A549 (cell line): ENCODE data around the gene TBC1D16. TPM values are rescaled to one million over a fixed set of nuclear protein-coding genes. Genes with fewer than 3 reads are reported as not detected.

Experiments
- ATAC-seq, 2 experiments: fragments of 200-7000 bp in 1 of 2; fragments of >200 bp in 1 of 2; cut with Nextera tagmentation in 1 of 2; cut with Tn5 transposase in 1 of 2; 3 replicates each; pipeline versions ENCODE4 v1.8.0 to v1.9.1; 2018 to 2020; ENCODE audit warnings: mild to moderate bottlenecking in 1 of 2, moderate library complexity in 1 of 2
- CTCF ChIA-PET: fragments of 300-600 bp; sonication (Branson Sonifier 250); formaldehyde crosslinking; extraction: SDS; loops from one replicate; lab custom pipeline; 2021; ENCODE audit warnings: antibody characterized with exemption, inconsistent platforms; lab: Yijun Ruan, JAX
- POLR2A ChIA-PET: fragments of 350-600 bp; formaldehyde crosslinking; extraction: SDS; loops from one replicate; lab custom pipeline; 2021; ENCODE audit warnings: antibody characterized with exemption, inconsistent platforms; lab: Yijun Ruan, JAX
- DNase-seq, 2 experiments: peaks; one replicate each; pipeline versions ENCODE4 v3.0.0 to v3.0.0-alpha.2; 2011 to 2016; ENCODE audit warnings: low read depth in 1 of 2, low spot score in 1 of 2
- FAIRE-seq: peaks from 2 replicates; lab custom pipeline; 2011; peaks lifted over from hg19 to GRCh38; lab: Jason Lieb, UNC
- H3K27ac ChIP-seq, 2 experiments: fragments of >200 bp; sonication (Bioruptor Twin); formaldehyde crosslinking; 3 replicates each; pipeline ENCODE4 v1.5.1; 2016 to 2017
- H3K4me1 ChIP-seq: fragments of >200 bp; sonication (Bioruptor Twin); formaldehyde crosslinking; 3 replicates; pipeline ENCODE4 v1.6.1; 2016
- H3K4me2 ChIP-seq: fragments of >200 bp; sonication (Bioruptor Twin); formaldehyde crosslinking; 3 replicates; pipeline ENCODE4 v1.6.1; 2016
- H3K4me3 ChIP-seq: fragments of >200 bp; sonication (Bioruptor Twin); formaldehyde crosslinking; 3 replicates; pipeline ENCODE4 v1.5.1; 2016
- H3K9me3 ChIP-seq: fragments of >200 bp; sonication (Bioruptor Twin); formaldehyde crosslinking; 3 replicates; pipeline ENCODE4 v1.6.1; 2016
- BCL3 ChIP-seq: fragments of >200 bp; sonication (Bioruptor Twin); formaldehyde crosslinking; IDR thresholded peaks from 3 replicates; pipeline ENCODE4 v1.6.1; 2016
- CEBPB ChIP-seq, 2 experiments: fragments of >200 bp in 1 of 2; sonication (Bioruptor Twin) in 1 of 2; formaldehyde crosslinking in 1 of 2; IDR thresholded peaks; 2 replicates each; pipeline ENCODE4 v1.6.1; 2012 to 2016
- CHD2 ChIP-seq: fragments of 150-350 bp; IDR thresholded peaks from 2 replicates; pipeline ENCODE4 v1.6.1; 2014; ENCODE audit warnings: low read length; ENCODE audit not compliant: partially characterized antibody
- CHD4 ChIP-seq: fragments of 200-600 bp; sonication (generic); IDR thresholded peaks from 2 replicates; pipeline ENCODE4 v1.6.1; 2016; ENCODE audit warnings: antibody characterized with exemption, mild to moderate bottlenecking, borderline replicate concordance
- CTCF ChIP-seq: fragments of >200 bp; sonication (Bioruptor Twin); formaldehyde crosslinking; IDR thresholded peaks from 3 replicates; pipeline ENCODE4 v1.5.1; 2016
- E2F6 ChIP-seq: IDR thresholded peaks from 2 replicates; pipeline ENCODE4 v1.6.1; 2012; ENCODE audit warnings: low read depth, borderline replicate concordance
- EHF ChIP-seq: fragments of 250-450 bp; sonication (Bioruptor Pico); IDR thresholded peaks from 2 replicates; pipeline ENCODE4 v1.5.0; 2020; ENCODE audit warnings: mild to moderate bottlenecking
- EHMT2 ChIP-seq: fragments of 200-600 bp; sonication (generic); IDR thresholded peaks from 2 replicates; pipeline ENCODE4 v1.6.1; 2016; ENCODE audit warnings: antibody characterized with exemption, low read depth, mild to moderate bottlenecking, moderate library complexity
- EP300 ChIP-seq, 2 experiments: fragments of >200 bp; sonication (Bioruptor Twin); formaldehyde crosslinking; IDR thresholded peaks; 2 replicates in 1 of 2; 3 replicates in 1 of 2; pipeline ENCODE4 v1.6.1; 2016 to 2017
- ESRRA ChIP-seq: fragments of 150-350 bp; IDR thresholded peaks from 2 replicates; pipeline ENCODE4 v1.6.1; 2014; ENCODE audit warnings: mild to moderate bottlenecking, low read length, borderline replicate concordance
- FOXS1 ChIP-seq: fragments of 250-450 bp; sonication (Bioruptor Pico); IDR thresholded peaks from 2 replicates; pipeline ENCODE4 v1.5.0; 2020; ENCODE audit warnings: mild to moderate bottlenecking, moderate library complexity
- GATA3 ChIP-seq: IDR thresholded peaks from 2 replicates; pipeline ENCODE4 v1.6.1; 2012; ENCODE audit warnings: borderline replicate concordance
- HES2 ChIP-seq: fragments of >200 bp; sonication (Bioruptor Twin); formaldehyde crosslinking; IDR thresholded peaks from 2 replicates; pipeline ENCODE4 v1.6.1; 2016
- HMGXB4 ChIP-seq: fragments of 250-450 bp; sonication (Bioruptor Pico); IDR thresholded peaks from 2 replicates; pipeline ENCODE4 v1.5.0; 2021; ENCODE audit warnings: mild to moderate bottlenecking, moderate library complexity, borderline replicate concordance
- HOXB5 ChIP-seq: fragments of 250-450 bp; sonication (Bioruptor Pico); IDR thresholded peaks from 2 replicates; pipeline ENCODE4 v1.5.0; 2020; ENCODE audit warnings: mild to moderate bottlenecking, moderate library complexity
- JUN ChIP-seq, 2 experiments: fragments of >200 bp; sonication (Bioruptor Twin); formaldehyde crosslinking; IDR thresholded peaks; 2 replicates in 1 of 2; 3 replicates in 1 of 2; pipeline ENCODE4 v1.6.1; 2016 to 2017
- MAZ ChIP-seq: fragments of 150-350 bp; IDR thresholded peaks from 2 replicates; pipeline ENCODE4 v1.6.1; 2014; ENCODE audit warnings: antibody characterized with exemption, low read depth, low read length, borderline replicate concordance
- MYC ChIP-seq: IDR thresholded peaks from 2 replicates; pipeline ENCODE4 v1.6.1; 2012; ENCODE audit warnings: mild to moderate bottlenecking, inconsistent platforms, low read length, improper control_type of control experiment, borderline replicate concordance
- PBX3 ChIP-seq: IDR thresholded peaks from 2 replicates; pipeline ENCODE4 v1.6.1; 2012
- PHF8 ChIP-seq: fragments of 200-600 bp; sonication (generic); IDR thresholded peaks from 2 replicates; pipeline ENCODE4 v1.6.1; 2016; ENCODE audit warnings: low read depth, mild to moderate bottlenecking, antibody characterized with exemption, moderate library complexity, borderline replicate concordance
- POLR2AphosphoS2 ChIP-seq: conservative IDR thresholded peaks from 2 replicates; pipeline ENCODE4 v1.6.1; 2012; ENCODE audit warnings: low read length, improper control_type of control experiment, inconsistent platforms
- RCOR1 ChIP-seq: fragments of 150-350 bp; IDR thresholded peaks from 2 replicates; pipeline ENCODE4 v1.6.1; 2014; ENCODE audit warnings: antibody characterized with exemption, low read length, low read depth
- RNF2 ChIP-seq: fragments of 200-600 bp; sonication (generic); IDR thresholded peaks from 2 replicates; pipeline ENCODE4 v1.6.1; 2016; ENCODE audit warnings: low read depth, mild to moderate bottlenecking, antibody characterized with exemption, moderate library complexity, borderline replicate concordance
- SMC3 ChIP-seq: fragments of >200 bp; sonication (Bioruptor Twin); formaldehyde crosslinking; IDR thresholded peaks from 3 replicates; pipeline ENCODE4 v1.6.1; 2018; ENCODE audit warnings: inconsistent platforms
- SREBF2 ChIP-seq: fragments of 450-650 bp; IDR thresholded peaks from 2 replicates; pipeline ENCODE4 v1.6.1; 2014; ENCODE audit warnings: mild to moderate bottlenecking, moderate library complexity
- ZC3H11A ChIP-seq: fragments of 450-650 bp; IDR thresholded peaks from 2 replicates; pipeline ENCODE4 v1.6.1; 2014; ENCODE audit warnings: antibody characterized with exemption, mild to moderate bottlenecking
- ZNF302 ChIP-seq: fragments of 250-450 bp; sonication (Bioruptor Pico); IDR thresholded peaks from 2 replicates; pipeline ENCODE4 v1.9.0; 2021; ENCODE audit warnings: inconsistent platforms, mild to moderate bottlenecking, moderate library complexity
- ZSCAN20 ChIP-seq: fragments of 250-450 bp; sonication (Bioruptor Pico); IDR thresholded peaks from 2 replicates; pipeline ENCODE4 v1.8.0; 2022; ENCODE audit warnings: mild to moderate bottlenecking, moderate library complexity
- WGBS: methylation state at CpG from one replicate; pipeline ENCODE4 v1.1.6; 2017; ENCODE audit errors: missing lambda C conversion rate; 5-methylcytosine and 5-hydroxymethylcytosine counted together
- polyA plus RNA-seq, 4 experiments: library from polyadenylated mRNA; depleted of rRNA in 3 of 4; stranded (reverse); fragments of >200 nt; fragmentation: RNase III in 1 of 4; extraction: RNeasy Plus Mini Kit Qiagen cat#74134 plus additional on column Dnase treatment in 1 of 4; gene quantifications; 2 replicates in 3 of 4; 3 replicates in 1 of 4; pipeline ENCODE4 v1.2.3, GENCODE V29; 2011 to 2017

TBC1D16 gene
- polyA plus RNA-seq, 2 of the 4 experiments (the other 2 are of a cell fraction): 8.9 to 12.5 TPM

- FAIRE-seq: no peak
- Histone ChIP-seq H3K4me1 (peaks cover 24% of the 10 kb centered on the region), H3K9me3 (no peaks in the 10 kb centered on the region)
- CTCF ChIA-PET: interaction anchor here (0.5 to 10.5 kb wide), 39 partner anchors 8 to 1139 kb away, joined by 3 to 154 read pairs (median 4); partner anchors contain the start of genes CBX8, GAA and TBC1D16
- POLR2A ChIA-PET: interaction anchor here (0.9 kb wide), 1 partner anchor 14 kb away, joined by 3 read pairs; no protein-coding TSS in a partner anchor
- no peak for TF ChIP-seq HOXB5 (CRISPR knock-in tag)
- TF ChIP-seq ESRRA: no peak
- TF ChIP-seq RNF2: no peak
- TF ChIP-seq ZC3H11A: no peak
- no peak for TF ChIP-seq E2F6
- TF ChIP-seq EHMT2: no peak
- no peak for TF ChIP-seq EP300 (IDR thresholded peaks at IDR 0.05)
- TF ChIP-seq FOXS1: no peak
- no peak for TF ChIP-seq HES2
- TF ChIP-seq EHF (CRISPR knock-in tag): no peak
- TF ChIP-seq PBX3: no peak
- no peak for TF ChIP-seq JUN (IDR thresholded peaks at IDR 0.05)
- TF ChIP-seq CEBPB (IDR thresholded peaks at IDR 0.05): no peak
- no peak for TF ChIP-seq ZNF302 (CRISPR knock-in tag)
- no peak for TF ChIP-seq CHD2
- TF ChIP-seq, all 56 proteins: peak for 0
- peak; percentile 15 to 39; a peak in 4 of 6 replicates for ATAC-seq
- Histone ChIP-seq H3K4me3 (peak overlapping the region; percentile 33; the same call in 2 of the 3 replicates), H3K4me2 (peak overlapping the region; percentile 86), H3K27ac (peak overlapping the region; percentile 66 to 73)
- 57% methylated on average over 8 of the region's 8 CpGs for WGBS
- DNase-seq: no peak
These were observed 29.3 kb downstream of the TBC1D16 start for GRCh38 chr17:80006339-80006720.

GRCh38 chr17:80005360-80006338 lies 30.0 kb downstream of the TBC1D16 start:
- POLR2A ChIA-PET: no interaction called here
- DNase-seq: peak; percentile 60 to 97
- Histone ChIP-seq H3K4me2 (peak overlapping the region; percentile 86), H3K27ac (peak overlapping the region; percentile 66 to 73), H3K9me3 (no peaks in the 10 kb centered on the region), H3K4me3 (peak overlapping the region; percentile 33), H3K4me1 (peaks cover 24% of the 10 kb centered on the region)
- 36% methylated on average over 37 of the region's 37 CpGs for WGBS
- peak; percentile 49 to 67 for ATAC-seq
- CTCF ChIA-PET: interaction anchor here (0.6 to 10.5 kb wide), 70 partner anchors 9 to 1844 kb away, joined by 3 to 154 read pairs (median 4); partner anchors contain the start of genes CBX8, GAA and TBC1D16
- FAIRE-seq: no peak
- TF ChIP-seq MAZ: peak; percentile 29; the same call in 1 of the 2 replicates
- no peak for TF ChIP-seq RCOR1
- TF ChIP-seq BCL3: no peak
- no peak for TF ChIP-seq CEBPB (IDR thresholded peaks at IDR 0.05)
- TF ChIP-seq SMC3: peak; percentile 81
- no peak for TF ChIP-seq HES2
- TF ChIP-seq POLR2AphosphoS2: no peak
- no peak for TF ChIP-seq PHF8
- TF ChIP-seq MYC: no peak
- peak; percentile 97 for TF ChIP-seq CTCF
- no peak for TF ChIP-seq ZSCAN20
- no peak for TF ChIP-seq GATA3
- no peak for TF ChIP-seq RNF2
- TF ChIP-seq SREBF2: no peak
- TF ChIP-seq CHD4: no peak
- no peak for TF ChIP-seq HMGXB4
